MM.1S (cell line): ENCODE results near the gene MRM1.

ENCODE experiments used
- CTCF ChIP-seq: fragments of 300-600 bp; sonication (generic); IDR thresholded peaks from 2 replicates; pipeline ENCODE4 v1.5.1; 2016; ENCODE audit warnings: antibody characterized with exemption, low read length, mixed read lengths
- EZH2 ChIP-seq: fragments of 300-600 bp; sonication (generic); optimal IDR thresholded peaks from 2 replicates; pipeline ENCODE3; 2017; ENCODE audit warnings: low read depth, mild to moderate bottlenecking, antibody characterized with exemption, low read length, mixed read lengths
- EZH2phosphoT487 ChIP-seq: fragments of 300-600 bp; sonication (generic); IDR thresholded peaks from 2 replicates; pipeline ENCODE4 v1.6.1; 2018; ENCODE audit warnings: antibody characterized with exemption, low read length

- no peak for TF ChIP-seq CTCF
- no peak for TF ChIP-seq EZH2
- no peak for TF ChIP-seq EZH2phosphoT487
These were observed 11.8 kb downstream of the MRM1 start for GRCh38 chr17:36613155-36613554.
